ENCODE results near the gene UGT1A9. TPM values are rescaled to one million over a fixed set of nuclear protein-coding genes. Genes with fewer than 3 reads are reported as not detected.

UGT1A9 gene
- total RNA-seq, 1 donor from 2014 or later, result not detected

DNA sequence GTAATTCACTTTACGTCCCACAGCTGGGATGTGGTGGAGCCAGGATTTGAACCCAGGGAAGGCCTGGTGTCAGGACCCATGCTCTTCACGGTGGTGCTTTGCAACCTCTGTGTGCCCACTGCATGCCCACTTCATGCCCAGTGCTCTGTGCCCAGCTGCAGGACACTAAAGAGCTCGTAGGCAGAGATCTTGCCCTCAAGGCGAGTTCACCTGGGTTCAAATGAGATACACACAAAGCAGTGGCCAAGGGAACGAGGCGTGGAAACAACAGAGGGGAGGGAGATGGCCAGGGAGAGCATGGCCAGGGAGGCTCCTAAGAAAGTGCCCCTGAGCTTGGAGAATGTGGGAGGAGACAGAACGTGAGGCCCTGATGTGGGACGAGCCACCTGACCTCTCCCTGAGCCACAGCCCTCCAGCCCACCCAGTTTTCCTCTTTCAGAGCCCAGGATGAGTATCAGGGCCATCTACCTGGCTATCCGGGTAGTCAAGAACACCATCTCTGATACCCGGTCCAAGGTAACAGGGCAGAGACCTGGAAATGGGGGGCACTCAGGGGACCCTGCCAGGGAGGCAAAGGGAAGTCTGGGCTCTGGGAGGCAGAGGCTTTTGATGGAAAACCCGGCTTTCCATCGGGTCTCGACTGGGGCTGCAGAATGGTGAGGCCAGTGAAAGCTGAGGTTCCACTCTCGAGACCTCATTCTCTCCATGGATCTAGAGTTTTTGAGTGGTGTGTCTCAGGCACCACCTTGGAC, 126.8 kb downstream of the UGT1A9 start:
- Mint-ChIP-seq H3K4me1 (ENCODE audit: low read depth, unreplicated experiment) (peaks cover 3% of the 10 kb centered on the region), H3K27ac (ENCODE audit: unreplicated experiment) (no peak overlapping the region), H3K4me3 (ENCODE audit: unreplicated experiment) (no peak overlapping the region), H3K36me3 (ENCODE audit: unreplicated experiment) (no peaks in the 10 kb centered on the region), H3K9me3 (ENCODE audit: unreplicated experiment) (peaks cover 9% of the 10 kb centered on the region), H3K27me3 (ENCODE audit: unreplicated experiment) (peaks cover 3% of the 10 kb centered on the region)
- DNase-seq, result no peak
- TF ChIP-seq, protein P1, sequence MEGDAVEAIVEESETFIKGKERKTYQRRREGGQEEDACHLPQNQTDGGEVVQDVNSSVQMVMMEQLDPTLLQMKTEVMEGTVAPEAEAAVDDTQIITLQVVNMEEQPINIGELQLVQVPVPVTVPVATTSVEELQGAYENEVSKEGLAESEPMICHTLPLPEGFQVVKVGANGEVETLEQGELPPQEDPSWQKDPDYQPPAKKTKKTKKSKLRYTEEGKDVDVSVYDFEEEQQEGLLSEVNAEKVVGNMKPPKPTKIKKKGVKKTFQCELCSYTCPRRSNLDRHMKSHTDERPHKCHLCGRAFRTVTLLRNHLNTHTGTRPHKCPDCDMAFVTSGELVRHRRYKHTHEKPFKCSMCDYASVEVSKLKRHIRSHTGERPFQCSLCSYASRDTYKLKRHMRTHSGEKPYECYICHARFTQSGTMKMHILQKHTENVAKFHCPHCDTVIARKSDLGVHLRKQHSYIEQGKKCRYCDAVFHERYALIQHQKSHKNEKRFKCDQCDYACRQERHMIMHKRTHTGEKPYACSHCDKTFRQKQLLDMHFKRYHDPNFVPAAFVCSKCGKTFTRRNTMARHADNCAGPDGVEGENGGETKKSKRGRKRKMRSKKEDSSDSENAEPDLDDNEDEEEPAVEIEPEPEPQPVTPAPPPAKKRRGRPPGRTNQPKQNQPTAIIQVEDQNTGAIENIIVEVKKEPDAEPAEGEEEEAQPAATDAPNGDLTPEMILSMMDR (IDR thresholded peaks at IDR 0.05; ENCODE audit: partially characterized antibody, unreplicated experiment), result no peak

DNA sequence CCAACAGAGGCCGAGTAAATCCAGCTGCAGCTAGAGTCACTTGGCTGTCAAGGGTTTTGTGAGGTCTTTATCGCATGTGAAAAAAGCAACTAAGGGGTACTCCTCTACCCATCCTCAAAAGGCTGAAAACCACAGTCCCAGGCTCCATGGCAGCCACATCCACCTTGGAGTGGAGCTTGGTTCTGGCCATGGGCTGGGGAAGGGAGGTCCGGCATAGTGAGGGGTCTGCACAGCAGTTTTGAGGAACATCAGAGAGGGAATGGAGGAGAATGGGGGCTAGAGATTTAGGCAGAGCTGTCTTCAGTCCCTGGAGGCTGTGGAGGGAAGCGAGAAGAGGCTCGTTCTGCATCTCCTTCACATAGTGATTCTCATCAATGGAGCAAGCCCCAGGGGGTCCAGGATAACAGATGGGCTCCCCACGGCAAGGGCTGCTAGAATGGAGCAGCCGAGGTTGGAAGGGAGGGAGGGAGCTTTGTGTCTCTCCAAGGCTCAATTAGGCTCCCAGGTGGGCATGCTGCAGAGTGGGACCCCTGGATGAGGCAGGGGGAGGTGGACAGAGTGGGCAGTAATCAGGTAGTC, 127.5 kb downstream of the UGT1A9 start:
- no peaks in the 10 kb centered on the region for H3K36me3 Mint-ChIP-seq (ENCODE audit: unreplicated experiment)
- peaks cover 3% of the 10 kb centered on the region for H3K27me3 Mint-ChIP-seq (ENCODE audit: unreplicated experiment)
- no peak overlapping the region for H3K4me3 Mint-ChIP-seq (ENCODE audit: unreplicated experiment)
- DNase-seq, result no peak
- H3K9me3 Mint-ChIP-seq (ENCODE audit: unreplicated experiment), result peaks cover 9% of the 10 kb centered on the region
- TF ChIP-seq, protein P1 (IDR thresholded peaks at IDR 0.05; ENCODE audit: partially characterized antibody, unreplicated experiment), result no peak
- peaks cover 3% of the 10 kb centered on the region for H3K4me1 Mint-ChIP-seq (ENCODE audit: low read depth, unreplicated experiment)
- H3K27ac Mint-ChIP-seq (ENCODE audit: unreplicated experiment), result no peak overlapping the region

DNA sequence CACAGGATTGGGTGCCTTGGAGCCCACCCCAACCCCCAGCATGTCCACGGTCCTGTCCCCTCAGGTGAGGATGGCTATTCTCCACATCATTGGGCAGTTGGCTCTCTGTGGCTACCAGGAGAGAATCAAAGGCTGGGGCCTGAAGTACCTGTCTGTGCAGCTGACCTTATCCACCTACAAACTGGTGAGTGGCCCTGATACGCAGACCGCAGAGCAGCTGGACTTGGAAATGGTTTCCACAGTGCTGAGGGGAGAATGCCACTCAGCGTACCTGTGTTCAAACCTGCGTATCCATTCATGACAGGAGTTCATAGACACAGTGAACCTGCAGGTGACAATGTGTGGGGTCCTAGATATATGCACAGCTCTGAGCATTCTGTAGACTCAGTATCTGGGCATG, 128.0 kb downstream of the UGT1A9 start:
- Mint-ChIP-seq H3K4me1 (ENCODE audit: low read depth, unreplicated experiment) (peaks cover 3% of the 10 kb centered on the region), H3K36me3 (ENCODE audit: unreplicated experiment) (no peaks in the 10 kb centered on the region), H3K27ac (ENCODE audit: unreplicated experiment) (no peak overlapping the region), H3K27me3 (ENCODE audit: unreplicated experiment) (peaks cover 4% of the 10 kb centered on the region), H3K4me3 (ENCODE audit: unreplicated experiment) (no peak overlapping the region), H3K9me3 (ENCODE audit: unreplicated experiment) (peaks cover 9% of the 10 kb centered on the region)
- no peak for DNase-seq
- TF ChIP-seq, protein P1 (IDR thresholded peaks at IDR 0.05; ENCODE audit: partially characterized antibody, unreplicated experiment), result no peak

DNA sequence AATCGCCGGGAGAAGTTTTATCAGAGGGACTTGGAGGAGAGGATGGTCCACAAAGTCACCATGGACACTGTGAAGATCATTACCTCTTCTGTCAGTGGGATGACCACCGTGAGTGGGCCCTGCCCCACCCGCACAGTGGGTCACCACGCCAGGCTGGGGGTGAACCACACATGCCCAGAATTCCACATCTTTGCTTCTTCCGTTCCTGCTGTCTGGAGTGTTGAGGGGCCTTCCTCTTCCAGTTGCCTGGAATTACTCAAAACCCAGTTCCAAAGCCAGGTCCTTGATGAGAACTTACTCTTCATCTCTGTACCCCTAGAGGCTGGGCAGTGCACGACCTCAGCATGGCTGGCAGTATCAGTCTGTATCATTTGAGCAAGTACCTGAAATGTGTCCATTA, 128.5 kb downstream of the UGT1A9 start:
- peaks cover 4% of the 10 kb centered on the region for H3K9me3 Mint-ChIP-seq (ENCODE audit: unreplicated experiment)
- DNase-seq, result no peak
- no peak overlapping the region for H3K27ac Mint-ChIP-seq (ENCODE audit: unreplicated experiment)
- H3K36me3 Mint-ChIP-seq (ENCODE audit: unreplicated experiment), result no peaks in the 10 kb centered on the region
- peaks cover 4% of the 10 kb centered on the region for H3K27me3 Mint-ChIP-seq (ENCODE audit: unreplicated experiment)
- peaks cover 3% of the 10 kb centered on the region for H3K4me1 Mint-ChIP-seq (ENCODE audit: low read depth, unreplicated experiment)
- H3K4me3 Mint-ChIP-seq (ENCODE audit: unreplicated experiment), result no peak overlapping the region
- TF ChIP-seq, protein P1 (IDR thresholded peaks at IDR 0.05; ENCODE audit: partially characterized antibody, unreplicated experiment), result no peak

Measured in glutamatergic neuron (in vitro differentiated cells).